CD4-positive, alpha-beta T cell treated with Interleukin-2 at 100 ng/mL for 4 hours (primary cell): Measurements from ENCODE around the gene ANTXR1.

Source experiments
- DNase-seq: peaks from one replicate; pipeline ENCODE4 v3.0.0-alpha.2; 2020; ENCODE audit warnings: low spot score

ANTXR1 gene

GRCh38 chr2:69007169-69007568 is 5.8 kb upstream of the ANTXR1 start:
- DNase-seq, result no peak

GRCh38 chr2:69007603-69008002 is 5.4 kb upstream of the ANTXR1 start:
- no peak for DNase-seq

GRCh38 chr2:69010437-69011194 is 2.4 kb upstream of the ANTXR1 start:
- DNase-seq, result no peak

GRCh38 chr2:69011611-69012157 is 1.3 kb upstream of the ANTXR1 start:
- DNase-seq, result no peak

GRCh38 chr2:69012310-69013141 is 453 bp upstream of the ANTXR1 start:
- DNase-seq, result peak; percentile 42

- DNase-seq, result no peak
These were observed 1.2 kb downstream of the ANTXR1 start for GRCh38 chr2:69013840-69014821.

- DNase-seq, result no peak
These were observed 4.1 kb downstream of the ANTXR1 start for GRCh38 chr2:69017080-69017479.

- no peak for DNase-seq
These were observed 4.9 kb downstream of the ANTXR1 start for GRCh38 chr2:69017835-69018234.

- no peak for DNase-seq
These were observed 5.7 kb downstream of the ANTXR1 start for GRCh38 chr2:69018678-69019095.

- DNase-seq, result no peak
These were observed 7.8 kb downstream of the ANTXR1 start for GRCh38 chr2:69020496-69021426.

GRCh38 chr2:69021727-69022126 is 8.7 kb downstream of the ANTXR1 start:
- DNase-seq, result no peak

GRCh38 chr2:69022548-69022947 is 9.6 kb downstream of the ANTXR1 start:
- no peak for DNase-seq

GRCh38 chr2:69023236-69023635 is 10.3 kb downstream of the ANTXR1 start:
- no peak for DNase-seq

- DNase-seq, result peak; percentile 25
These were observed 13.0 kb downstream of the ANTXR1 start for GRCh38 chr2:69026026-69026425.

GRCh38 chr2:69026691-69027459 is 13.9 kb downstream of the ANTXR1 start:
- DNase-seq, result no peak

- no peak for DNase-seq
These were observed 17.9 kb downstream of the ANTXR1 start for GRCh38 chr2:69030800-69031428.

- no peak for DNase-seq
These were observed 18.5 kb downstream of the ANTXR1 start for GRCh38 chr2:69031466-69031865.

GRCh38 chr2:69032336-69032735 is 19.4 kb downstream of the ANTXR1 start:
- DNase-seq, result no peak

GRCh38 chr2:69033461-69034095 is 20.6 kb downstream of the ANTXR1 start:
- DNase-seq, result no peak
